Activated CD8-positive, alpha-beta T cell treated with anti-CD3 and anti-CD28 coated beads for 36 hours (primary cell): ENCODE results near the gene ANKRD11. TPM values are rescaled to one million over a fixed set of nuclear protein-coding genes. Genes with fewer than 3 reads are reported as not detected.
A peak's percentile ranks its signal among the peaks of the same experiment; 100 is the strongest.
"Not testable (repeated sequence)": the region's sequence is repeated elsewhere in the genome, so short reads cannot be mapped to it uniquely, and the experiment has no call there.

ENCODE experiments used
- ATAC-seq: fragments of 200-7000 bp; cut with Tn5 transposase; one replicate; pipeline ENCODE4 v1.10.0; 2021; ENCODE audit warnings: mild to moderate bottlenecking, moderate library complexity
- CTCF ChIA-PET: fragments of 350-600 bp; sonication (Branson Sonifier 250); formaldehyde crosslinking; loops from one replicate; lab custom pipeline; 2021; ENCODE audit warnings: antibody characterized with exemption; lab: Charles Lee
- POLR2A ChIA-PET: fragments of 350-600 bp; sonication (Branson Sonifier 250); formaldehyde crosslinking; loops from one replicate; lab custom pipeline; 2021; ENCODE audit warnings: antibody characterized with exemption; lab: Charles Lee
- DNase-seq: peaks from one replicate; pipeline ENCODE4 v3.0.0-alpha.2; 2020
- H3K27ac Mint-ChIP-seq: one replicate; pipeline ENCODE4 v1.8.0; 2021; ENCODE audit warnings: mild to moderate bottlenecking, mixed read lengths
- H3K27me3 Mint-ChIP-seq: one replicate; pipeline ENCODE4 v1.8.0; 2021; ENCODE audit warnings: mixed read lengths
- H3K36me3 Mint-ChIP-seq: one replicate; pipeline ENCODE4 v1.8.0; 2021; ENCODE audit warnings: low read depth, mixed read lengths
- H3K4me1 Mint-ChIP-seq: one replicate; pipeline ENCODE4 v1.8.0; 2021; ENCODE audit warnings: low read depth, mixed read lengths
- H3K4me3 Mint-ChIP-seq: one replicate; pipeline ENCODE4 v1.8.0; 2021; ENCODE audit warnings: mild to moderate bottlenecking, moderate library complexity, mixed read lengths
- H3K9me3 Mint-ChIP-seq: one replicate; pipeline ENCODE4 v1.8.0; 2021; ENCODE audit warnings: mixed read lengths
- intact Hi-C: fragments of 100-400 bp; cut with micrococcal nuclease; formaldehyde crosslinking; loops from one replicate; pipeline ENCODE4 v1.10.0; 2022
- total RNA-seq, 2 experiments: library from RNA; stranded (reverse); gene quantifications; one replicate each; pipeline ENCODE4 v1.2.3, GENCODE V29; 2021
- TF ChIP-seq, protein P1 (sequence below): fragments of 200-600 bp; IDR thresholded peaks from one replicate; pipeline ENCODE4 v1.8.0; 2022; ENCODE audit warnings: antibody characterized with exemption, mild to moderate bottlenecking

Gene ANKRD11
- total RNA-seq, 2 experiments from 2014 or later = 145 to 147 TPM

DNA sequence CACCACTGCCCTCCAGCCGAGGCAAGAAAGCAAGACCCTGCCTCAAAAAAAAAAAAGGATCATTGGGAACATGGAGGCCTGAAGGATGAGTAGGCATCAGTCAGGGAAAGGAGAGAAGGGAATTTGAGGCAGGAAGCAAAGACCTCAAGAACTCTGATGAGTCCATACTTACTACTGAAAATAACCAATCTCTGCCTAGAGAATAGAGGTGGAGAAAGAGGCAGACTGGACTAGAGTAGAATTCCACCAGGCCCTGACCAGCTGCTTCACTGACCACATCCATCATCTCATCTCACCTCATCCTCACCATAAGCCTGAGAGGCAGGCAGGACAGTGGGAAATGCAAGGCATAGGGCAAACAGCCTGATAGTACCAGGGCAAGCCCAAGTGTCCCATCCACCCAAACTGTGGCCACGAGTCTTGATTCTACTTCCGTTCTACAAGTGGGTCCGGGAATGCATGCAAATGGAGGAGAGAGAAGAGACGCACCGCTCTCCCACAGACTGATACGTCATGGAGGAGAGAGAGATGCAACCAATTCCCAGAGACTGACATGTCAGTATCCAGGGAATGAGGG lies 17.1 kb downstream of the ANKRD11 start:
- ChIA-PET POLR2A (interaction anchor here (0.7 to 3.9 kb wide), 7 partner anchors 10 to 69 kb away, joined by 3 to 31 read pairs (median 4); partner anchors contain the start of gene ANKRD11), CTCF (no interaction called here)
- Mint-ChIP-seq H3K36me3 (peaks cover 39% of the 10 kb centered on the region), H3K9me3 (peaks cover 2% of the 10 kb centered on the region), H3K27ac (peak overlapping the region; percentile 22), H3K4me1 (peaks cover 81% of the 10 kb centered on the region), H3K4me3 (no peak overlapping the region), H3K27me3 (no peaks in the 10 kb centered on the region)
- TF ChIP-seq, protein P1, sequence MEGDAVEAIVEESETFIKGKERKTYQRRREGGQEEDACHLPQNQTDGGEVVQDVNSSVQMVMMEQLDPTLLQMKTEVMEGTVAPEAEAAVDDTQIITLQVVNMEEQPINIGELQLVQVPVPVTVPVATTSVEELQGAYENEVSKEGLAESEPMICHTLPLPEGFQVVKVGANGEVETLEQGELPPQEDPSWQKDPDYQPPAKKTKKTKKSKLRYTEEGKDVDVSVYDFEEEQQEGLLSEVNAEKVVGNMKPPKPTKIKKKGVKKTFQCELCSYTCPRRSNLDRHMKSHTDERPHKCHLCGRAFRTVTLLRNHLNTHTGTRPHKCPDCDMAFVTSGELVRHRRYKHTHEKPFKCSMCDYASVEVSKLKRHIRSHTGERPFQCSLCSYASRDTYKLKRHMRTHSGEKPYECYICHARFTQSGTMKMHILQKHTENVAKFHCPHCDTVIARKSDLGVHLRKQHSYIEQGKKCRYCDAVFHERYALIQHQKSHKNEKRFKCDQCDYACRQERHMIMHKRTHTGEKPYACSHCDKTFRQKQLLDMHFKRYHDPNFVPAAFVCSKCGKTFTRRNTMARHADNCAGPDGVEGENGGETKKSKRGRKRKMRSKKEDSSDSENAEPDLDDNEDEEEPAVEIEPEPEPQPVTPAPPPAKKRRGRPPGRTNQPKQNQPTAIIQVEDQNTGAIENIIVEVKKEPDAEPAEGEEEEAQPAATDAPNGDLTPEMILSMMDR = no peak
- no peak for DNase-seq
- no peak for ATAC-seq
- intact Hi-C loops = no loop called here

DNA sequence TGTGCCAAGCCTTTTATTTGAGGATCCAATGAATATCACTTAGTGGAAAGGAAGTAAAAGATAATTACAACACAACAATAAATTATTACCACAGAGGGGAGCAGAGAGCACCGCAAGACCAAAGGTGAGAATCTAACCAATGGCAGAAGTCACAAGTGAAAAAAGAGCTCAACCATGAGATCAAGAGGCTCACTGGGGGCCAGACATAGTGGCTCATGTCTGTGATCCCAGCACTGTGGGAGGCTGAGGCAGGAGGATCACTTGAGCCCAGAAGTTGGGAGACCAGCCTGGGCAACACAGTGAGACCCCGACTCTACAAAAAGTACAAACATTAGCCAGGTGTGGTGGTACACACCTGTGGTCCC lies 17.7 kb downstream of the ANKRD11 start:
- Mint-ChIP-seq H3K4me1 (peaks cover 80% of the 10 kb centered on the region), H3K9me3 (peaks cover 2% of the 10 kb centered on the region), H3K4me3 (no peak overlapping the region), H3K36me3 (peaks cover 42% of the 10 kb centered on the region), H3K27ac (no peak overlapping the region), H3K27me3 (no peaks in the 10 kb centered on the region)
- intact Hi-C loops = no loop called here
- TF ChIP-seq, protein P1 = no peak
- CTCF ChIA-PET = no interaction called here
- DNase-seq = no peak
- POLR2A ChIA-PET = interaction anchor here (0.7 to 3.9 kb wide), 8 partner anchors 10 to 191 kb away, joined by 3 to 31 read pairs (median 3); no protein-coding TSS in a partner anchor
- ATAC-seq = no peak

DNA sequence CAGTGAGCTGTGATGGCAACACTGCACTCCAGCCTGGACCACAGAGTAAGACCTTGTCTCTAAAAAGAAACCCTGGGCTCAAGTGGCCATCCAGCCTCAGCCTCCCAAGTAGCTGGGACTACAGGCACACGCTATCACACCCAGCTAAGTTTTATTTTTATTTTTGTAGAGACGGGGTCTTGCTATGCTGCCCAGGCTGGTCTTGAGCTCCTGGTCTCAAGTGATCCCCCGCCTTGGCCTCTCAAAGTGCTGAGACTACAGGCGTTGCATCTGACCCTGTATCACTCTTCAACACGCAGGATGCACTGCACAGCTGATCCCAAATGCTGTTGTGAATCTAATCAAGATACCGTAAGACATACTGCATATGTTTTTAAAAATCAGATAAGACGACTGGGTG lies 23.0 kb downstream of the ANKRD11 start:
- CTCF ChIA-PET = interaction anchor here (0.9 to 1.3 kb wide), 5 partner anchors 10 to 56 kb away, joined by 3 to 4 read pairs (median 3); no protein-coding TSS in a partner anchor
- intact Hi-C loops = no loop called here
- Mint-ChIP-seq H3K36me3 (peaks cover 28% of the 10 kb centered on the region), H3K4me1 (peaks cover 62% of the 10 kb centered on the region), H3K27ac (peak overlapping the region; percentile 18), H3K4me3 (no peak overlapping the region), H3K27me3 (no peaks in the 10 kb centered on the region), H3K9me3 (no peaks in the 10 kb centered on the region)
- POLR2A ChIA-PET = interaction anchor here (1.4 to 4.1 kb wide), 5 partner anchors 10 to 45 kb away, joined by 4 to 20 read pairs (median 6); partner anchors contain the start of gene SPG7
- TF ChIP-seq, protein P1 = no peak
- DNase-seq (no peak), ATAC-seq (no peak)

DNA sequence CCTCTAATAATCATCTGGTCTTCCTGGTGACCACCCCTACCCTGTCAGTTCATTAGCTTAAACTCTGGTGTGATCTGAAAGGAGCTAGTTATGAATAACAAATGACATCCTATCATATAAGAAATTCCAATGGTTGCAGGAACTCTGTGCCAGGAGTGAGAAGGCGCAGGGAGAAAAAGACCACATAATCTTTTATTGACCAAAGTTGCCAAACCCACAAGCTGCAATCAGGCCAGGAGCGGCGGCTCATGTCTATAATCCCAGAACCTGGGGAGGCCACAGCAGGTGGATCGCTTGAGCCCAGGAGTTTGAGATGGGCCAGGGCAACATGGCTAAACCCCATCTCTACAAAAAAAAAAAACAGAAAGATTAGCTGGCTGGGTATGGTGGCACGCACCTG lies 23.4 kb downstream of the ANKRD11 start:
- Mint-ChIP-seq H3K4me1 (peaks cover 59% of the 10 kb centered on the region), H3K27me3 (no peaks in the 10 kb centered on the region), H3K4me3 (no peak overlapping the region), H3K36me3 (peaks cover 28% of the 10 kb centered on the region), H3K27ac (peak overlapping the region; percentile 18), H3K9me3 (no peaks in the 10 kb centered on the region)
- ChIA-PET CTCF (interaction anchor here (0.8 to 1.3 kb wide), 7 partner anchors 9 to 56 kb away, joined by 3 to 4 read pairs (median 3); no protein-coding TSS in a partner anchor), POLR2A (interaction anchor here (0.6 to 4.1 kb wide), 9 partner anchors 11 to 124 kb away, joined by 3 to 20 read pairs (median 5); partner anchors contain the start of gene SPG7)
- DNase-seq (no peak), ATAC-seq (no peak)
- TF ChIP-seq, protein P1 = no peak
- intact Hi-C loops = no loop called here

DNA sequence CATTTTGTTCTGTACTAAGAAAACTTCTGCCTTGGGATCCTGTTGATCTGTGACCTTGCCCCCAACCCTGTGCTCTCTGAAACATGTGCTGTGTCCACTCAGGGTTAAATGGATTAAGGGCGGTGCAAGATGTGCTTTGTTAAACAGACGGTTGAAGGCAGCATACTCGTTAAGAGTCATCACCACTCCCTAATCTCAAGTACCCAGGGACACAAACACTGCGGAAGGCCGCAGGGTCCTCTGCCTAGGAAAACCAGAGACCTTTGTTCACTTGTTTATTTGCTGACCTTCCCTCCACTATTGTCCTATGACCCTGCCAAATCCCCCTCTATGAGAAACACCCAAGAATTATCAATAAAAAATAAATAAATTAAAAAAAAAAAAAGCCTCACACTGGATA lies 27.0 kb downstream of the ANKRD11 start:
- intact Hi-C loops = not testable (repeated sequence)
- peaks cover 64% of the 10 kb centered on the region for H3K4me1 Mint-ChIP-seq

DNA sequence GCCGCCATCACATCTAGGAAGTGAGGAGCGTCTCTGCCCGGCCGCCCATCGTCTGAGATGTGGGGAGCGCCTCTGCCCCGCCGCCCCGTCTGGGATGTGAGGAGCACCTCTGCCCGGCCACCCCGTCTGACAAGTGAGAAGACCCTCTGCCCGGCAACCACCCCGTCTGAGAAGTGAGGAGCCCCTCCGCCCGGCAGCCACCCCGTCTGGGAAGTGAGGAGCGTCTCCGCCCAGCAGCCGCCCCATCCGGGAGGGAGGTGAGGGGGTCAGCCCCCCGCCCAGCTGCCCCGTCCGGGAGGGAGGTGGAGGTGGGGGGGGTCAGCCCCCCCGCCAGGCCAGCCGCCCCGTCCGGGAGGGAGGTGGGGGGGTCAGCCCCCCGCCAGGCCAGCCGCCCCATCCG lies 27.7 kb downstream of the ANKRD11 start:
- CTCF ChIA-PET, POLR2A ChIA-PET, DNase-seq, H3K27me3 Mint-ChIP-seq, intact Hi-C loops, ATAC-seq, H3K4me3 Mint-ChIP-seq, H3K27ac Mint-ChIP-seq, H3K9me3 Mint-ChIP-seq: not testable (repeated sequence)
- peaks cover 33% of the 10 kb centered on the region for H3K36me3 Mint-ChIP-seq
- peaks cover 63% of the 10 kb centered on the region for H3K4me1 Mint-ChIP-seq

More for the DNA sequence above, 27.0 kb downstream of the ANKRD11 start:
- H3K9me3 Mint-ChIP-seq, CTCF ChIA-PET, ATAC-seq, DNase-seq, H3K27me3 Mint-ChIP-seq, H3K4me3 Mint-ChIP-seq, H3K27ac Mint-ChIP-seq: not testable (repeated sequence)
- peaks cover 38% of the 10 kb centered on the region for H3K36me3 Mint-ChIP-seq
- POLR2A ChIA-PET = interaction anchor here (2.2 kb wide), 1 partner anchor 26 kb away, joined by 6 read pairs; no protein-coding TSS in a partner anchor

DNA sequence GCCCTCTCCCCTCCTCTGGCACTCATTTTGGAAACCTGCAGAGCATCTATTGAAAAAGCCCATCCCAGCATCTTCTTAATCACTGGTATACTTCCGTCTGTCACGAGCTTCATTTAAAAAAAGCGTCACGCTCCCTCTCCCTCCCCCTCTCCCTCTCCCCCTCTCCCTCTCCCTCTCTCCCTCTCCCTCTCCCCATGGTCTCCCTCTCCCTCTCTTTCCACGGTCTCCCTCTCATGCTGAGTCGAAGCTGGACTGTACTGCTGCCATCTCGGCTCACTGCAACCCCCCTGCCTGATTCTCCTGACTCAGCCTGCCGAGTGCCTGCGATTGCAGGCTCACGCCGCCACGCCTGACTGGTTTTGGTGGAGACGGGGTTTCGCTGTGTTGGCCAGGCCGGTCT lies 28.5 kb downstream of the ANKRD11 start:
- H3K9me3 Mint-ChIP-seq, H3K27ac Mint-ChIP-seq, CTCF ChIA-PET, intact Hi-C loops, H3K4me3 Mint-ChIP-seq, ATAC-seq, H3K27me3 Mint-ChIP-seq, DNase-seq: not testable (repeated sequence)
- Mint-ChIP-seq H3K36me3 (peaks cover 31% of the 10 kb centered on the region), H3K4me1 (peaks cover 59% of the 10 kb centered on the region)
- POLR2A ChIA-PET = interaction anchor here (0.7 kb wide), 1 partner anchor 121 kb away, joined by 3 read pairs; no protein-coding TSS in a partner anchor
